Testis (tissue), 3 donors: Measurements from ENCODE around the gene GRK1. TPM values are rescaled to one million over a fixed set of nuclear protein-coding genes. Genes with fewer than 3 reads are reported as not detected.
"Not testable (repeated sequence)": the region's sequence is repeated elsewhere in the genome, so short reads cannot be mapped to it uniquely, and the experiment has no call there.

Experiments
- DNase-seq: peaks from one replicate; pipeline ENCODE4 v3.0.0-alpha.2; 2019
- H3K27ac ChIP-seq, 2 donors: fragments of 200-600 bp; sonication (generic); one replicate each; pipeline ENCODE4 v1.5.1; 2019
- H3K27me3 ChIP-seq: fragments of 200-600 bp; sonication (generic); one replicate; pipeline ENCODE4 v1.5.1; 2019
- H3K36me3 ChIP-seq: fragments of 200-600 bp; sonication (generic); one replicate; pipeline ENCODE4 v1.5.1; 2017; ENCODE audit warnings: low read depth; ENCODE audit errors: missing control alignments
- H3K4me1 ChIP-seq: fragments of 200-600 bp; sonication (generic); one replicate; pipeline ENCODE4 v1.5.1; 2019
- H3K4me3 ChIP-seq, 2 donors: fragments of 200-600 bp; sonication (generic); one replicate each; pipeline ENCODE4 v1.5.1; 2017 to 2019
- H3K9me3 ChIP-seq: fragments of 200-600 bp; sonication (generic); one replicate; pipeline ENCODE4 v1.5.1; 2017
- POLR2A ChIP-seq: fragments of 450-650 bp; IDR thresholded peaks from one replicate; pipeline ENCODE4 v1.6.1; 2017; ENCODE audit warnings: antibody characterized with exemption, mild to moderate bottlenecking, moderate library complexity
- WGBS, 2 donors: methylation state at CpG; one replicate each; pipeline ENCODE4 v1.1.5; 2018; 5-methylcytosine and 5-hydroxymethylcytosine counted together
- intact Hi-C: fragments of 100-400 bp; cut with DNase I; formaldehyde crosslinking; loops from one replicate; pipeline ENCODE4 v1.15.1; 2023; ENCODE audit warnings: low total_unique reads
- polyA plus RNA-seq: library from polyadenylated mRNA; stranded (reverse); fragments of 350-450 nt; fragmentation: Illumina TruSeq; extraction: RNeasy Lipid Tissue Mini Kit (QIAGEN cat#74804); gene quantifications from one replicate; pipeline ENCODE4 v1.2.3, GENCODE V29; 2014; ENCODE audit warnings: low read depth, low replicate concordance; ENCODE audit not compliant: insufficient read depth
- total RNA-seq, 2 donors: library from RNA; depleted of rRNA; stranded (reverse); fragments of >200 nt; gene quantifications; one replicate each; pipeline ENCODE4 v1.2.3, GENCODE V29; 2016
- TF ChIP-seq, protein P1 (sequence below), 3 experiments: fragments of 450-650 bp in 2 of 3; fragments of 200-600 bp in 1 of 3; sonication (generic) in 1 of 3; IDR thresholded peaks; one replicate each; pipeline ENCODE4 v1.5.1; 2016 to 2019; ENCODE audit warnings: antibody characterized with exemption in 3 of 3, mild to moderate bottlenecking in 2 of 3, moderate library complexity in 1 of 3

The GRK1 gene
- total and polyA plus RNA-seq, 3 donors from 2014 or later, result 0.55 to 2.1 (median 0.87) TPM

DNA sequence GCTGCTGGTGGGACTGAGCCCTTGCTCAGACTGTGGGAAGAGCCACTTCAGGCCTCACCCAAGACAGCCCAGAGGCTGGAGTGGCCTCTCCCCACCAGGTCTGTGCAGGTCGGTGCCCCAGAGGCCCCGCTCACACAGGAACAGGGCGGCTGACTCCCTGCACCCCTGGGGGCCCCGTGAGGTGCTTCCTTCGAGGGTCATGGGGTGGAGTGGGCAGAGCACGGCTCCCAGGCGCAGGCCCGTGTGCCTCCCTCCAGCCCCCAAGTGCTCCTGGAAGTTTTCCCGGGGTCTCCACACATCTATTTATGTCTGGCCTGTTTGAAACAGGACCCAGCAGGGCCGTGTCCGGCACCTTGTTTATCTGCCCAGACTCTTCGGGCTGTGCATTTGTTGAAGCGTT, 82.5 kb downstream of the GRK1 start:
- DNase-seq, result no peak
- Histone ChIP-seq H3K4me3 (no peak overlapping the region), H3K27me3 (no peaks in the 10 kb centered on the region), H3K27ac (no peak overlapping the region), H3K9me3 (no peaks in the 10 kb centered on the region), H3K36me3 (no peaks in the 10 kb centered on the region), H3K4me1 (no peaks in the 10 kb centered on the region)
- TF ChIP-seq POLR2A, result no peak
- TF ChIP-seq, protein P1, sequence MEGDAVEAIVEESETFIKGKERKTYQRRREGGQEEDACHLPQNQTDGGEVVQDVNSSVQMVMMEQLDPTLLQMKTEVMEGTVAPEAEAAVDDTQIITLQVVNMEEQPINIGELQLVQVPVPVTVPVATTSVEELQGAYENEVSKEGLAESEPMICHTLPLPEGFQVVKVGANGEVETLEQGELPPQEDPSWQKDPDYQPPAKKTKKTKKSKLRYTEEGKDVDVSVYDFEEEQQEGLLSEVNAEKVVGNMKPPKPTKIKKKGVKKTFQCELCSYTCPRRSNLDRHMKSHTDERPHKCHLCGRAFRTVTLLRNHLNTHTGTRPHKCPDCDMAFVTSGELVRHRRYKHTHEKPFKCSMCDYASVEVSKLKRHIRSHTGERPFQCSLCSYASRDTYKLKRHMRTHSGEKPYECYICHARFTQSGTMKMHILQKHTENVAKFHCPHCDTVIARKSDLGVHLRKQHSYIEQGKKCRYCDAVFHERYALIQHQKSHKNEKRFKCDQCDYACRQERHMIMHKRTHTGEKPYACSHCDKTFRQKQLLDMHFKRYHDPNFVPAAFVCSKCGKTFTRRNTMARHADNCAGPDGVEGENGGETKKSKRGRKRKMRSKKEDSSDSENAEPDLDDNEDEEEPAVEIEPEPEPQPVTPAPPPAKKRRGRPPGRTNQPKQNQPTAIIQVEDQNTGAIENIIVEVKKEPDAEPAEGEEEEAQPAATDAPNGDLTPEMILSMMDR (IDR thresholded peaks at IDR 0.05), result no peak
- WGBS, 2 donors, result 89 to 92% methylated on average over 5 to 13 of the region's 13 CpGs
- intact Hi-C loops, result no loop called here

DNA sequence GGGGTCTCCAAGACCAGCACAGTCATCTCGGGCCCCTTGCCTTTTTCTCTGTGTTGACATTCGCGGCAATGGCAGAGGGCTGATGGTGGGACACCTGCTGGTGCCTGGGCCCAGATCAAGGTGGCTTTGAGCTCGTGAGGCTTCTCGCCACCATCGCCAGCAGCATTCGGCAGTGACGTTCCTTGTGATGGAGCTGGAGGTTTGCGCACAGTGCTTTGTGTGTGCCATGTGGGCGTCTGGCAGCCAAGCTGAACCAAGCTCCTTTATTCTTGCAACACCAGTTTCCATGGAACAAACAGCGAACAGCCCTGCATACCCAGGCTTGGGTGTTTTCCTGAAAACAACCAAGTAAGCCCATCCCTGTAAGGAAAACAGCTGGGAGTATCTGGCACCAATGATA, 82.9 kb downstream of the GRK1 start:
- TF ChIP-seq POLR2A, result no peak
- TF ChIP-seq, protein P1 (IDR thresholded peaks at IDR 0.05), result no peak
- H3K4me3 ChIP-seq, result no peak overlapping the region
- no peaks in the 10 kb centered on the region for H3K9me3 ChIP-seq
- H3K36me3 ChIP-seq, result no peaks in the 10 kb centered on the region
- no peak overlapping the region for H3K27ac ChIP-seq
- no peaks in the 10 kb centered on the region for H3K4me1 ChIP-seq
- H3K27me3 ChIP-seq, result no peaks in the 10 kb centered on the region
- intact Hi-C loops, result no loop called here
- DNase-seq, result no peak
- WGBS, 2 donors, result 84 to 89% methylated on average over 7 to 11 of the region's 11 CpGs

DNA sequence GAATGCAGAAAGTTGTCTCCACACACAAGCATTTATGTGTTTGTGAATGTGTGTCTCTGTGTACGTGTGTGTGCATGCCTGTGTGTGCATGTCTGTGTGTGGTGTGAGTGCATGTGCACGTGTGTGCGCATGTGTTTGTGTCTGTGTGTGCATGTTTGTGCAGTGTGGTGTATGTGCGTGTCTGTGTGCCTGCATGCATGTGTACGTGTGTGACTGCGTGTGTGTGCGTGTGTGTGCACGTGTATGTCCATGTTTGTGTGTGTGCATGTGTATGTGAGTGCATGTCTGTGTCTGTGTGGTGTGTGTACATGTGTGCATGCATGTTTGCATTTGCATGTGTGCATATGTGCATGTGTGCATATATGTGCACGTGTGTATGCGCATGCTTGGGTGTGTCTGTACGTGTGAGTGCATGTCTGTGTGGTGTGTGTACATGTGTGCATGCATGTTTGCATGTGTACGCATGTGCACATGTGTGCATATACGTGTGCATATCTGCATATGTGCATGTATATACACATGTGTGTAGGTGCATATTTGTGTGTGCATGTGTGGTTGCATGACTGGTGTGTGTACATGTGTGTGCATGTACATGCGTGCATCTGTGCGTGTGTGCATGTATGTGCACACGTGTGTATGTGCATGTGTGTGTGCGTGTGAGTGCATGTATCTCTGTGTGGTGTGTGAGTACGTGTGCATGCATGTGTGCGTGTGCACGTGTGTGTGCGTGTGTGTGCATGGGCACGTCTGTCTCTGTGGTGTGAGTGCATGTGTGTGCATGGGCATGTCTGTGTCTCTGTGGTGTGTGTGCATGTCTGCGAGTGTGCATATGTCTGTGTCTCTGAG, 83.8 kb downstream of the GRK1 start:
- Histone ChIP-seq H3K9me3 (no peaks in the 10 kb centered on the region), H3K36me3 (no peaks in the 10 kb centered on the region), H3K4me3 (peak overlapping the region in 1 of 2 donors; percentile 36), H3K27ac (no peak overlapping the region), H3K4me1 (no peaks in the 10 kb centered on the region), H3K27me3 (no peaks in the 10 kb centered on the region)
- intact Hi-C loops, result no loop called here
- WGBS, 2 donors, result 65 to 78% methylated on average over 22 to 23 of the region's 23 CpGs
- no peak for TF ChIP-seq POLR2A
- TF ChIP-seq, protein P1 (IDR thresholded peaks at IDR 0.05), result no peak
- DNase-seq, result no peak

DNA sequence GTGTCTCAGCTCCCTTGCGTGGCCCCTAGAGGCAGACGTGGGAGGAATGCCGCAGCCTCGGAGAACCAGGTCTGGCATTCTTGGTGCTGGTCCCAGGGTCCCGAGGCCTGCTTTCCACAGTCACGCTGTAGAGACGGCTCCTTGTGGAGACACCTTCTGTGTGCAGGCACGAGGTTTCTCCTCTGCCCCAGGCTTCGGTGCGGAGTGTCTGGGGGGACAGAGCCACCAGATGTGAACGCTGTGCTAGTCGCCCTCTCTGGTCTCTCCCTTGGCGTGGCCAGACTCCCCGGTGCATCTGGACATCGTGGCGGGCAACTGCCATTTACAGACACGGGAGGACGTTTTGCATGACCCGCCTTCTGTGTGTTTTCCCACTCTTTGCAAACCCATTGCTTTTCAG, 84.5 kb downstream of the GRK1 start:
- Histone ChIP-seq H3K4me1 (no peaks in the 10 kb centered on the region), H3K27me3 (no peaks in the 10 kb centered on the region), H3K36me3 (no peaks in the 10 kb centered on the region), H3K4me3 (peak overlapping the region; percentile 26 to 36), H3K9me3 (no peaks in the 10 kb centered on the region), H3K27ac (peak overlapping the region; percentile 39 to 88)
- intact Hi-C loops, result no loop called here
- WGBS, 2 donors, result 76 to 80% methylated on average over 1 to 19 of the region's 19 CpGs
- no peak for TF ChIP-seq POLR2A
- TF ChIP-seq, protein P1 (IDR thresholded peaks at IDR 0.05), result no peak
- DNase-seq, result no peak

DNA sequence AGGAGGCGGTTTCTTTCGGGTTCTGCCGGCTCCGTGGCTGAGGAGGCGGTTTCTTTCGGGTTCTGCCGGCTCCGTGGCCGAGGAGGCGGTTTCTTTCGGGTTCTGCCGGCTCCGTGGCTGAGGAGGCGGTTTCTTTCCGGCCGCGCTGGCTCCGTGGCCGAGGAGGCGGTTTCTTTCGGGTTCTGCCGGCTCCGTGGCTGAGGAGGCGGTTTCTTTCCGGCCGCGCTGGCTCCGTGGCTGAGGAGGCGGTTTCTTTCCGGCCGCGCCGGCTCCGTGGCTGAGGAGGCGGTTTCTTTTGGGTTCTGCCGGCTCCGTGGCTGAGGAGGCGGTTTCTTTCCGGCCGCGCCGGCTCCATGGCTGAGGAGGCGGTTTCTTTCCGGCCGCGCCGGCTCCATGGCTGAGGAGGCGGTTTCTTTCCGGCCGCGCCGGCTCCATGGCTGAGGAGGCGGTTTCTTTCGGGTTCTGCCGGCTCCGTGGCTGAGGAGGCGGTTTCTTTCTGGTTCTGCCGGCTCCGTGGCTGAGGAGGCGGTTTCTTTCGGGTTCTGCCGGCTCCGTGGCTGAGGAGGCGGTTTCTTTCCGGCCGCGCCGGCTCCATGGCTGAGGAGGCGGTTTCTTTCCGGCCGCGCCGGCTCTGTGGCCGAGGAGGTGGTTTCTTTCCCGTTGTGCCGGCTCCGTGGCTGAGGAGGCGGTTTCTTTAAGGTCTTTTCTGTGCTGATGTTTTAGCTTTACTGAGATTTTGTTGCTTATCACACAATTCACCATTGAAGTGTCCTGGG, 85.4 kb downstream of the GRK1 start:
- Histone ChIP-seq H3K4me3 (peak overlapping the region; percentile 33 to 36), H3K27ac (peak overlapping the region; percentile 55 to 88)
- WGBS, 2 donors, result 65 to 88% methylated on average over 59 to 76 of the region's 78 CpGs
- intact Hi-C loops, H3K27me3 ChIP-seq, DNase-seq, H3K4me1 ChIP-seq, H3K36me3 ChIP-seq, H3K9me3 ChIP-seq: not testable (repeated sequence)
